OCI-M1 (cell line): ENCODE measurements around the gene CARD16.

Experiments
- DNase-seq: peaks from one replicate; lab custom pipeline; 2025; lab: John Stamatoyannopoulos, UW

Gene CARD16

GRCh38 chr11:104992781-104993180 is 52.4 kb downstream of the CARD16 start:
- no peak for DNase-seq

GRCh38 chr11:104991994-104992393 is 53.1 kb downstream of the CARD16 start:
- no peak for DNase-seq
